IPS DF 6.9 (cell line): Measurements from ENCODE around the gene SALL4.
"Not testable (repeated sequence)": the region's sequence is repeated elsewhere in the genome, so short reads cannot be mapped to it uniquely, and the experiment has no call there.

ENCODE experiments used
- DNase-seq: peaks from one replicate; pipeline ENCODE4 v3.0.0-alpha.2; 2013; ENCODE audit warnings: low read depth, low spot score
- H3K27ac ChIP-seq: one replicate; pipeline ENCODE4 v1.5.1; 2013; ENCODE audit warnings: low read length, control low read depth
- H3K27me3 ChIP-seq: 2 replicates; pipeline ENCODE4 v1.6.1; 2013; ENCODE audit warnings: mild to moderate bottlenecking, low read length; ENCODE audit not compliant: control insufficient read depth, insufficient read depth
- H3K36me3 ChIP-seq: 2 replicates; pipeline ENCODE4 v1.6.1; 2013; ENCODE audit warnings: low read length; ENCODE audit not compliant: control insufficient read depth, insufficient read depth
- H3K4me1 ChIP-seq: 2 replicates; pipeline ENCODE4 v1.6.1; 2013; ENCODE audit warnings: low read length; ENCODE audit not compliant: control insufficient read depth, insufficient read depth
- H3K4me3 ChIP-seq: 2 replicates; pipeline ENCODE4 v1.5.1; 2013; ENCODE audit warnings: mild to moderate bottlenecking, low read length
- H3K9me3 ChIP-seq: 2 replicates; pipeline ENCODE4 v1.6.1; 2013; ENCODE audit warnings: low read length, inconsistent platforms; ENCODE audit not compliant: control insufficient read depth, insufficient read depth
- WGBS: extraction: QIAGEN DNeasy Blood & Tissue Kit; methylation state at CpG from one replicate; pipeline ENCODE4 v1.1.7; 2013; ENCODE audit warnings: mixed read lengths, missing lambda C conversion rate; ENCODE audit not compliant: insufficient read length, insufficient coverage; 5-methylcytosine and 5-hydroxymethylcytosine counted together

SALL4 gene

DNA sequence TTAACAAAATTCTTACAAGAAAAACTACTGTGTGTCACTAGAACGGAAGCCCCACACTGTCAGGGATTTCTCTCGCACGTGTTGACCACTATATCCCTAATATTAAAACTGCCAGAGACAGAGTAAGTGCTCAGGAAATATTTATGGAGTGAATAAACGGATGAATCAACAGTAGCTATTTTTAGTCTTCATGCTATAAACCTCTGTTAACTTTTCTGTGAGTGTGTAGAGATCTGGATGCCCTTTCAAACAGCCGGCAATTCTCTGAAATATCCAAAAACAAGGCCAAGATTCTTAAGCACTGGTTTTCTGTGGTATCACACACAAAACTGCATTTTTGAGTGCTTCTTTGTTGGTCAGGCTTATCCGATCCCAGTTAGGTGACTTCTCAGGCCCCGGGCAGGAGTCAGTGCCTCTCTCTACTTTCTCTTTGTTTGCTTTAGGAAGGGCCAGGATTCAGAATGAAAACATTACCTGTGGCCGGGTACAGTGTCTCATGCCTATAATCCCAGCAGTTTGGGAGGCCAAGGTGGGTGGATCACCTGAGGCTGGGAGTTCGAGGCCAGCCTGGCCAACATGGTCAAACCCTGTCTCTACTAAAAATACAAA lies 49.9 kb downstream of the SALL4 start:
- H3K9me3 ChIP-seq, result no peaks in the 10 kb centered on the region
- H3K4me1 ChIP-seq, result peaks cover 2% of the 10 kb centered on the region; the same call in 1 of the 2 replicates
- no peak overlapping the region for H3K4me3 ChIP-seq
- no CpG with 5 or more reads among the region's 9 CpGs for WGBS
- H3K27me3 ChIP-seq, result no peaks in the 10 kb centered on the region
- no peaks in the 10 kb centered on the region for H3K36me3 ChIP-seq
- no peak for DNase-seq
- no peak overlapping the region for H3K27ac ChIP-seq

DNA sequence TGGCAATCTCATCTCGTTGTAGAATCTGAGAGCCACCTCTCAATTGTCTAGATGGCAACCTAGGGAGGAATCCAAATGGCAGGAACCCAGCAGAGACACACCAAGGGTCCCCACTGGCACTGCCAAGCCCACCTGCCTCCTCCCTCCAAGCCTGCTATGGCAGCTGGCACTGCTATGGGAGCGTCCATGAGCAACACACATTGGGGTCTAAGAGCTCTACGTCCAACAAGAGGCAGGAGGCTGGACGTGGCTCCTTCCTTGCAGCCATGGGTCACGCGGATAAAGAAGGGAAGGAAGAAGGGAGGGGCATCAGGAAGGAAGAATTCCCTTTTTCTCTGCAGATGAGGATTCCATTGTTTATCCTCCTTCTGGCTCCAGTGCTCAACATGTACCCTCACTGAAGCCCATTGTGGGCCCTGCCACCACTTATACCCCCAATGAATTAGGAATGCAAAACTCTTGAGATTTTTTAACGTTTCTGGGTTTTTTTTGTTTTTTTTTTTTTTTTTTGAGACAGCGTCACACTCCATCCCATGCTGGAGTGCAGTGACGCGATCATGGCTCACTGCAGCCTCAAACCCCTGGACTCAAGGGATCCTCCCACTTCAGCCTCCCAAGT lies 51.4 kb downstream of the SALL4 start:
- WGBS, result no CpG with 5 or more reads among the region's 10 CpGs
- DNase-seq, result no peak
- Histone ChIP-seq H3K36me3 (no peaks in the 10 kb centered on the region), H3K9me3 (no peaks in the 10 kb centered on the region), H3K4me3 (no peak overlapping the region), H3K27me3 (no peaks in the 10 kb centered on the region), H3K27ac (no peak overlapping the region), H3K4me1 (peaks cover 2% of the 10 kb centered on the region; the same call in 1 of the 2 replicates)

DNA sequence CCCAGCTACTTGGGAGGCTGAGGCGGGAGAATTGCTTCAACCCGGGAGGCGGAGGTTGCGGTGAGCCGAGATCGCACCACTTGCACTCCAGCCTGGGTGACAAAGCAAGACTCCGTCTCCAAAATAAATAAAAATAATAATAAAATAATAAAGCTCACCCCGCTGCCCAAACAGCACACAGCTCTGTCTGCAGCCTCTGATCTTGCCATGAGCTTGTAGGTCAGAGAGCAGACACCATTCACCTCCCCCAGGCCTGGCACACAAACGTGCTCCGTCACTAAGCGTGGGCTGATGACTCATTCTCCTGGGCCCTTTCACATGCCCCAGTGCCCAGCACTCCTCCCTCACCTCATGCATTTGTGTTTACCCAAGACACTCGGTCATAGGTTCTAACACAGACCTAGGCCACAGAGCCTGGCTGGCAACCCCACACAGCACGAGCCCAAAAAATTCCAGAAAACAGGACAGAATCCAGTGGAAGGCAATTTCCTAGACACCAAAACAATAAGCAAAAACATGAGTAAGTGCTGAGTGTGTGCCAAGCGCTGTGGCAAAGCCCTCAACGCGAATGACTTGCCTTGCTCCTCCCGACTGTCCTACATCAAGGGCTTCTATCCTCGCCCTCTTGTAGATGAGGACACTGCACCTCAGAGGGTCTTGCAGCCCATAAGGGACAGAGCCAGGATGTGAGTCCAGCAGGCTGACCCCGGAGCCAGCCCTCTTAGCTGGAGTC lies 52.1 kb downstream of the SALL4 start:
- no peak overlapping the region for H3K4me3 ChIP-seq
- no peaks in the 10 kb centered on the region for H3K9me3 ChIP-seq
- no peak overlapping the region for H3K27ac ChIP-seq
- WGBS, result no CpG with 5 or more reads among the region's 19 CpGs
- DNase-seq, result no peak
- no peaks in the 10 kb centered on the region for H3K36me3 ChIP-seq
- H3K4me1 ChIP-seq, result peaks cover 2% of the 10 kb centered on the region; the same call in 1 of the 2 replicates
- no peaks in the 10 kb centered on the region for H3K27me3 ChIP-seq

DNA sequence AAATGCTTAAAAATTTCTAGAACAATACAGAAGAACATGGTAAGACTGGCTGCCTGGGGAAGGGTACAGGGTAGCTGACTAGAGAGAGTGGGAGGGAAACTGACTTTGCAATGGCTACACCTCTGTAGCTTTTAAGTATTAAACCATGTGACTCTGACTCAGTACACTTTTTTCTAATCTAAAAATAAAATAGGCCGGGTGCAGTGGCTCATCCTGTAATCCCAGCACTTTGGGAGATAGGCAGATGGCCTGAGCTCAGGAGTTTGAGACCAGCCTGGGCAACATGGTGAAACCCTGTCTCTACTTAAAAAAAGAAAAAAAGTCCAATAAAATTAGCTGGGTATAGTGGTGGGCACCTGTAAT lies 52.7 kb downstream of the SALL4 start:
- no peaks in the 10 kb centered on the region for H3K9me3 ChIP-seq
- peaks cover 2% of the 10 kb centered on the region; the same call in 1 of the 2 replicates for H3K4me1 ChIP-seq
- no peaks in the 10 kb centered on the region for H3K27me3 ChIP-seq
- H3K4me3 ChIP-seq, result no peak overlapping the region
- no peak overlapping the region for H3K27ac ChIP-seq
- H3K36me3 ChIP-seq, result no peaks in the 10 kb centered on the region
- WGBS, result no CpG with 5 or more reads among the region's 1 CpG
- DNase-seq, result no peak

DNA sequence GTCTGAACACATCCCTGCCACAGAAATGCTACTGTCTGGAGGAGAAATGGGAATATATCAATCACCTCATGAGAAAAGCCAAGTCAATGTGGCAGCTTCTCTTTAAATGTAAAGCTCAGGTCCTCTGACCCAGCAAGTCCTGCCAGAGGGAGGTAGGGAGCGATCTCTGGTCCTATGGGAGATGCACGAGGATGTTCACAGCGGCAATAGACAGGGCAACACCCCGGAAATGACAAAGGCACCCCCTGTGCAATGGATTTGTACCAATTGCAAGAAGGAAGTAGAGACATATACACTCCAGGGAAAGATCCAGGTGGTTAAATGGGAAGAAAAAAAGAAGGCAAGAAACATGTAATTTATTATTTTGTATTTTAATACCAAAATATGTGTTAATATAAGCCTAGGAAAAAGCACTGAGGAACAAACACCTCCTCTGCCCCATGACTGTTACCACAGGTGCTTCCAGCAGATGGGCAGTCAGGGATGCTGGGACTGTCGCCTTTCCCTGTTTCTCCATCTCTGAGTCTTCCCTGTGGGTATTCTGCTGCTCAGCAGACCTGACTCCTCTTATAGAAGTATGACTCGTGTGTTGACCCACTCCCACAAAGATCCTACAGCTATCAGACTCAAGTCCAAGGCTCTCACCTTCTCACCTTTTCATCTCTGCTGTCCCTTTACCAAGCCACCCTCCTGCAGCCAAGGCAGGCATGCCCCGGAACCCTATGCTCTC lies 55.0 kb downstream of the SALL4 start:
- no peaks in the 10 kb centered on the region for H3K27me3 ChIP-seq
- H3K36me3 ChIP-seq, result no peaks in the 10 kb centered on the region
- peaks cover 2% of the 10 kb centered on the region; the same call in 1 of the 2 replicates for H3K4me1 ChIP-seq
- no peak overlapping the region for H3K4me3 ChIP-seq
- no peaks in the 10 kb centered on the region for H3K9me3 ChIP-seq
- DNase-seq, result no peak
- WGBS, result no CpG with 5 or more reads among the region's 7 CpGs
- H3K27ac ChIP-seq, result no peak overlapping the region

DNA sequence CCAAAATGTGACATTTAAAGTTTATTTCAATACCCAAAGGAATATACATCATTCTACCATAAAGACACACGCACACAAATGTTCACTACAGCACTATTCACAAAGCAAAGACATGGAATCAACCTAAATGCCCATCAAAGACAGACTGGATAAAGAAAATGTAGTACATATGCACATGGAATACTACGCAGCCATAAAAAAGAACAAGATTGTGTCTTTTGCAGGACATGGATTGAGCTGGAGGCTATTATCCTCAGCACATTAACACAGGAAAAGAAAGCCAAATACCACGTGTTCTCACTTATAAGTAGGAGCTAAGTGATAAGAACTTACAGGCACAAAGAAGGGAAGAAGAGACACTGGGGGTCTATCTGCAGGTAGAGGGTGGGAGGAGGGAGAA lies 56.5 kb downstream of the SALL4 start:
- Histone ChIP-seq H3K4me1 (peaks cover 1% of the 10 kb centered on the region; the same call in 1 of the 2 replicates), H3K9me3 (no peaks in the 10 kb centered on the region), H3K36me3 (no peaks in the 10 kb centered on the region), H3K27ac (no peak overlapping the region), H3K27me3 (no peaks in the 10 kb centered on the region), H3K4me3 (no peak overlapping the region)
- DNase-seq, result no peak
- WGBS, result no CpG with 5 or more reads among the region's 3 CpGs

DNA sequence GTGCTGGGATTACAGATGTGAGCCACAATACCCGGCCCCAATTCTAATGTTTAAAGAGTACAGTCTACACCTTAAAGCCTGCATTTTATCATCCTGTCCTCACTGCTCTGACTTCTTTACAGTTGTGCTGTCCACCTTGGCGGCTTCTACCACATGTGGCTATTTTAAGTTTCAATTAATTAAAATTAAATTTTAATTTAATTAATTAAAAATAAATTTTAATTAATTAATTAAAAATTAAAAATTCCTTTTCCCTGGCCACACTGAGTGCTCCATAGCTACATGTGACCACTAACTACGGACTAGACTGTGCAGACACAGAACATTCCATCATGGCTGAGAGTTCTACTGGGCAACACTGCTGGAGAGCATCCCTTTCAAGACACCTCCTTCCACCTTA lies 61.5 kb downstream of the SALL4 start:
- H3K4me1 ChIP-seq, result no peaks in the 10 kb centered on the region
- no peaks in the 10 kb centered on the region for H3K9me3 ChIP-seq
- DNase-seq, result no peak
- H3K27me3 ChIP-seq, result no peaks in the 10 kb centered on the region
- WGBS, result no CpG with 5 or more reads among the region's 3 CpGs
- H3K36me3 ChIP-seq, result no peaks in the 10 kb centered on the region; the same call in 1 of the 2 replicates
- H3K27ac ChIP-seq, result no peak overlapping the region
- no peak overlapping the region for H3K4me3 ChIP-seq

DNA sequence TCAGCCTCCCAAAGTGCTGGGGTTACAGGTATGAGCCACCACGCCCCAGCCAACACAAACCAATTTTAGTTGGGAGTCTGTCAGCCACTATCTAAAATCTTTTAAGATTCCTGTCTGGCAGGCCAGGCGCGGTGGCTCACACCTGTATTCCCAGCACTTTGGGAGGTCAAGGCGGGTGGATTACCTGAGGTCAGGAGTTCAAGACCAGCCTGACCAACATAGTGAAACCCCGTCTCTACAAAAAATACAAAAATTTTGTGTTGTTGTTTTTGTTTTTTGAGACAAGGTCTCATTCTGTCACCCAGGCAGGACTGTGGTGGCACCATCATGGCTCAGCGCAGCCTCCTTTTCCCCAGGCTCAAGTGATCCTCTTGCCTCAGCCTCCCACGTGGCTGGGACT lies 62.0 kb downstream of the SALL4 start:
- WGBS, result no CpG with 5 or more reads among the region's 7 CpGs
- not testable (repeated sequence) for H3K27me3 ChIP-seq, H3K4me1 ChIP-seq, H3K36me3 ChIP-seq, H3K4me3 ChIP-seq, H3K9me3 ChIP-seq, H3K27ac ChIP-seq, DNase-seq

DNA sequence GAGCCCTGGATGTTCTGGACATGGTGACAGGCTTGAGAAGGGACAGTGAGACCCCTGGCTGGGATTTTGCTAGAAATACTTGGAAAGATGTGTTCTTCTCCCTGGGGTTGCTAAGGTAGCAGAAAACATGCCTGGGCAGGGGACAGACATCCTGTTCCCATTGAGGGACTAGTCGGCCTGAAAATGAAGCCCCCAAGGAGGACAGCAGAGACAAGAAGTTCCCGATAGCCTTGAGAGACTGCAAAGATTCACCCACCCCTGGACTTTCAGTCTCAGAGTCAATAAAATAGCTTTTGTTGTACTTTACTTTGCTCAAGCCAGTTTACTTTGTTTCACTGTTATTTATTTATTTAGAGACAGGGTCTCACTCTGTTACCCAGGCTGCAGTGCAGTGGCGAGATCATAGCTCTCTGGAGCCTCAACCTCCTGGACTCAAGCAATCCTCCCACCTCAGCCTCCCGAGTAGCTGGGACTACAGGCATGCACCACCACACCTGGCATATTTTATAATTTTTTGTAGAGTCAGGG lies 62.5 kb downstream of the SALL4 start:
- H3K36me3 ChIP-seq, result no peaks in the 10 kb centered on the region; the same call in 1 of the 2 replicates
- DNase-seq, result no peak
- no peaks in the 10 kb centered on the region for H3K27me3 ChIP-seq
- no peaks in the 10 kb centered on the region for H3K4me1 ChIP-seq
- H3K9me3 ChIP-seq, result no peaks in the 10 kb centered on the region
- no CpG with 5 or more reads among the region's 4 CpGs for WGBS
- no peak overlapping the region for H3K27ac ChIP-seq
- H3K4me3 ChIP-seq, result no peak overlapping the region

DNA sequence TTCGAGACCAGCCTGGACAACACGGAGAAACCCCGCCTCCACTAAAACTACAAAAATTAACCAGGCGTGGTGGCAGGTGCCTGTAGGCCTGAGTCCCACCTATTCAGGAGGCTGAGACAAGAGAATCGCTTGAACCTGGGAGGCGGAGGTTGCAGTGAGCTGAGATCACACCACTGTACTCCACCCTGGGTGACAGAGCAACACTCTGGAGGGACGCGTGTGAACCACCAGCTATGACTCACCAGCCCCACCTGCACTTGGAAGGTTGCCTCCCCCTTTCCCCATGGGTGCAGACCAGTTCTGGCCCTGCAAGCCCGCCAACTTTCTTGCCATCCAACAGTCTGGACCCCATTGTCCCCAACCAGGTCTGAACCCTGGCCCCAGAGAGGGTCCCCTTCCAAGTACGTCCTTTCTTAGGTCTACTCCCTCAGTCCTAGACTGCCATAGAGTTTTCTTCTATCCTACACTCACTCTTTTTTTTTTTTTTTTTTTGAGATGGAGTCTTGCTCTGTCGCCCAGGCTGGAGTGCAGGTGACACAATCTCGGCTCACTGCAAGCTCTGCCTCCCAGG lies 63.4 kb downstream of the SALL4 start:
- Histone ChIP-seq H3K9me3 (no peaks in the 10 kb centered on the region), H3K27me3 (no peaks in the 10 kb centered on the region), H3K27ac (no peak overlapping the region), H3K4me1 (no peaks in the 10 kb centered on the region), H3K36me3 (no peaks in the 10 kb centered on the region; the same call in 1 of the 2 replicates), H3K4me3 (no peak overlapping the region)
- no peak for DNase-seq
- WGBS, result no CpG with 5 or more reads among the region's 12 CpGs
